NCI-H748 (cell line): ENCODE data around the gene PCDHGA6.
"Not testable (repeated sequence)": the region's sequence is repeated elsewhere in the genome, so short reads cannot be mapped to it uniquely, and the experiment has no call there.

Experiments
- DNase-seq: peaks from one replicate; lab custom pipeline; 2025; ENCODE audit not compliant: unreplicated experiment; lab: John Stamatoyannopoulos, UW

PCDHGA6 gene

DNA sequence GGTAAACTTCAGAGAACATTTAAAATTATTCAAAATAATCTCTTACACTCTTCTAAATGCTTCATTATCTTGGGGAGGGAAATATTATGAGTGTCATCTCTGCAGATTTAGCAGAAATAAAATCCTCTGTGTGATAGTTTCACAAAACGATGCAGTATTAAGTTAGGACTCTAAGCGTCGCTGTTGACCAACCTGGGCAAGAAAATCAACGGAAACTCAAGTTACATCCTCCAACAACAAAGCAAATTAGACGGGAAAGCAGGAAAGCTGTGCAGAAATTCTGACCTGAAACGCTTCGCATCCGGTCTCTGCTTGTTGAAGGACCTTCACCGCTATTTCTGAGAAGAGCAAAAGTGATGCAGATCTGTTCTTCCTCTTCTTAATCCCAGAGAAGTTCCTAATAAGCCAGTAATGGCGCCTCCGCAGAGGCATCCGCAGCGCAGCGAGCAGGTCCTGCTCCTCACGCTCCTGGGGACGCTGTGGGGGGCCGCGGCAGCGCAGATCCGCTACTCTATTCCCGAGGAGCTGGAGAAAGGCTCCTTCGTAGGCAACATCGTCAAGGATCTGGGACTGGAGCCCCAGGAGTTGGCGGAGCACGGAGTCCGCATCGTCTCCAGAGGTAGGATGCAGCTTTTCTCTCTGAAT is at the start of gene PCDHGA6:
Gene PCDHGA6 (plus strand): TSS at position 219 of the 645 bp plus-strand sequence. CDS start 193 bp downstream, at position 412.
- no peak for DNase-seq

GRCh38 chr5:141326088-141326854 is 47.4 kb upstream of the PCDHGA6 start:
- DNase-seq, result peak; percentile 90

DNA sequence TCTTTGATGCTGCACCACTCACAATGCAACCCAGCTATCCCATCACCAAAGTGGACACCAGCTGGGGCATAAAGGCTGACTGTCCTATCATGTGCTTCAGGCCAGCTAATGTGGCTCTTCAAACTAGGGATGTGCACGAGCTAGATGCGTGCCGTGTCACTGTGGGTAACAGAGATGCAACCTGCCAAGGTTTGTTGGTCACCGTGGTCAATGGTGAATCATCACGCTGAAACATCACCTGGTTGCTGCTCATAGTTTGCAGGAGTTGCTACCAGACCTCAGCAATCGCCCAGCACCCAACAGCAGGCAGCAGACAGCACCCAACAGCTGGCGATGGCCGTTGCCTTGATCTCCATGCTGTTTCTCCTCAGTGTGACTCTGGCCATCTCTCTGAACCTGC is 45.5 kb upstream of the PCDHGA6 start:
- no peak for DNase-seq

GRCh38 chr5:141330299-141331080 is 43.2 kb upstream of the PCDHGA6 start, which contains the start of gene PCDHGA1:
TSS of gene PCDHGA1 (plus strand) at chr5:141330514.
- DNase-seq, result peak; percentile 36

- DNase-seq, result not testable (repeated sequence)
Observed at GRCh38 chr5:141332571-141332970, 41.1 kb upstream of the PCDHGA6 start.

GRCh38 chr5:141338538-141339306 is 35.0 kb upstream of the PCDHGA6 start, which contains the start of gene PCDHGA2:
TSS of gene PCDHGA2 (plus strand) at chr5:141338760.
- peak; percentile 30 for DNase-seq

DNA sequence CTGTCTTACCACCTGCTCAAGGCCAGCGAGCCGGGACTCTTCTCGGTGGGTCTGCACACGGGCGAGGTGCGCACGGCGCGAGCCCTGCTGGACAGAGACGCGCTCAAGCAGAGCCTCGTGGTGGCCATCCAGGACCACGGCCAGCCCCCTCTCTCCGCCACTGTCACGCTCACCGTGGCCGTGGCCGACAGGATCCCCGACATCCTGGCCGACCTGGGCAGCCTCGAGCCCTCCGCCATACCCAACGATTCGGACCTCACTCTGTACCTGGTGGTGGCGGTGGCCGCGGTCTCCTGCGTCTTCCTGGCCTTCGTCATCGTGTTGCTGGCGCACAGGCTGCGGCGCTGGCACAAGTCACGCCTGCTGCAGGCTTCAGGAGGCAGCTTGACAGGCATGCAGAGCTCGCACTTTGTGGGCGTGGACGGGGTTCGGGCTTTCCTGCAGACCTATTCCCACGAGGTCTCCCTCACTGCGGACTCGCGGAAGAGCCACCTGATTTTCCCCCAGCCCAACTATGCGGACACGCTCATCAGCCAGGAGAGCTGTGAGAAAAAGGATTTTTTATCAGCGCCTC is 32.8 kb upstream of the PCDHGA6 start:
- not testable (repeated sequence) for DNase-seq

GRCh38 chr5:141342773-141343172 is 30.9 kb upstream of the PCDHGA6 start:
- DNase-seq, result no peak

DNA sequence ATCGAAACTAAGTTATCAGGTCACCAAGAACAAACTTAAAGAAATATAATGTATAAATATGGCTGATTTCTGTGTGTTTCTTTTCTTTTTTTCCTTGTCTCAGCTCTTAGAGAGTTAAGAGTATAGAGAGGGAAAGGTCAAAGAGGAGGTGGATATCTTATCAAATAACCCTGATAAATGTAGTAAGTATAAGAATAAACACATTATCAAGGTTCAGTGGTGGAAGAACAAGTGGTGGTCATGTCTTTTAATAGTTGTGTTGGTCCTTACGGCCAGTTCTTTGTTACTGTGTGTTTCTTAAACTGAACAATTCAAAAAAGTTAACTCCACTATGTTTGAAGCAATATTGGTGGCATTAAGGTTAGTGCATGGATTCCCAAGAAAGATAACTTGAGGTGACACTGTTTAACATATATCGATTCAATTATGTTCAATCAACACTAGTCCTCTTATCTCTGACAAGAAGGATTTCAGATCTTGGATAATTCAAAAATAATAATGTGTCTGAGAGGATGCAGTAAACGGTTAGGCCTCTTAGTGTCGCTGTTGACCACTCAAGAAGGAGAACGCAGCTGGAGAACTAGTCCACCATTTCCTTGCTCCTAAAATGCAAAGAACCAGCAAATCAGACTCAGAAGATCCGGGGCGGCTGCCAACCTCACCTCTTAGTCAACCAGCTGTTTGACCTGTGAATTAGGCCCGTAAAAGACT is 30.3 kb upstream of the PCDHGA6 start, which contains the start of gene PCDHGA3:
Gene PCDHGA3 (plus strand): TSS at position 588 of the 711 bp plus-strand sequence. CDS start 205 bp downstream, outside the sequence.
- peak; percentile 39 for DNase-seq

GRCh38 chr5:141343953-141344463 is 29.7 kb upstream of the PCDHGA6 start:
- no peak for DNase-seq

DNA sequence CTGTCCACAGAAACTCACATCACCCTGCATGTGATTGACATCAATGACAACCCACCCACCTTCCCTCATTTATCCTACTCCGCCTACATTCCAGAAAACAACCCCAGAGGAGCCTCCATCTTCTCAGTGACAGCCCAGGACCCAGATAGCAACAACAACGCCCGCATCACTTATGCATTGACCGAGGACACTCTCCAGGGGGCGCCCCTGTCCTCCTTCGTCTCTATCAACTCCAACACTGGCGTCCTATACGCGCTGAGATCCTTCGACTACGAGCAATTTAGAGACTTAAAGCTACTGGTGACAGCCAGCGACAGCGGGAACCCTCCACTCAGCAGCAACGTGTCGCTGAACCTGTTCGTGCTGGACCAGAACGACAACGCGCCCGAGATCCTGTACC is 28.4 kb upstream of the PCDHGA6 start:
- DNase-seq, result no peak

DNA sequence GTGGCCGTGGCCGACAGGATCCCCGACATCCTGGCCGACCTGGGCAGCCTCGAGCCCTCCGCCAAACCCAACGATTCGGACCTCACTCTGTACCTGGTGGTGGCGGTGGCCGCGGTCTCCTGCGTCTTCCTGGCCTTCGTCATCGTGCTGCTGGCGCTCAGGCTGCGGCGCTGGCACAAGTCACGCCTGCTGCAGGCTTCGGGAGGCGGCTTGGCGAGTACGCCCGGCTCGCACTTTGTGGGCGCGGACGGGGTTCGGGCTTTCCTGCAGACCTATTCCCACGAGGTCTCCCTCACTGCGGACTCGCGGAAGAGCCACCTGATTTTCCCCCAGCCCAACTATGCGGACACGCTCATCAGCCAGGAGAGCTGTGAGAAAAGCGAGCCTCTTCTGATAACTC is 27.7 kb upstream of the PCDHGA6 start:
- DNase-seq, result not testable (repeated sequence)

DNA sequence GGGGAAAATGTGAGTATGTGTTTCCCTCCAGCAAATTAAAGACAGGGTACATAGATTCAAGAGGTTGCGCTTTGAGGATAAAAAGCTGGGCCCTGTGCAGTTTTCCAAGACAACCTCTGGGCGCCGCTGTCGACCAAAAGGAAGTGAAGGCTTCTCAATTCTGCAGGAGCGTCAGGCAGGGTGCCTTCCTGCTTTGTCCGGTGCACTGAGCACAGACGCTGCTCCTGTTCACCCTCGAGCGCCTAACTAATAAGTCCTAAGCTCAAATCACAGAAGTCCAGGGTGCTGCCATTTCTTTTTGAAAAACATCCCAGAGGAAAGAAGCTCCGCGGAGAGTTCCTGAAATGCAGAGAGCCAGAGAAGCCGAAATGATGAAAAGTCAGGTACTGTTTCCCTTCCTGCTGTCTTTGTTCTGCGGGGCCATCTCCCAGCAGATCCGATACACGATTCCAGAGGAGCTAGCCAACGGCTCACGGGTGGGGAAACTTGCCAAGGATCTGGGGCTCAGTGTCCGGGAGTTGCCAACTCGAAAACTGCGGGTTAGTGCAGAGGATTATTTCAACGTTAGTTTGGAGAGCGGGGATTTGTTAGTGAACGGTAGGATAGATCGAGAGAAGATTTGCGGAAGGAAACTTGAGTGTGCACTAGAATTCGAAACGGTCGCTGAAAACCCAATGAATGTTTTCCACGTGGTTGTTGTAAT is 23.6 kb upstream of the PCDHGA6 start, which contains the start of gene PCDHGB1:
Gene PCDHGB1 (plus strand): TSS at position 183 of the 703 bp plus-strand sequence. CDS start 162 bp downstream, at position 345.
- peak; percentile 93 for DNase-seq

DNA sequence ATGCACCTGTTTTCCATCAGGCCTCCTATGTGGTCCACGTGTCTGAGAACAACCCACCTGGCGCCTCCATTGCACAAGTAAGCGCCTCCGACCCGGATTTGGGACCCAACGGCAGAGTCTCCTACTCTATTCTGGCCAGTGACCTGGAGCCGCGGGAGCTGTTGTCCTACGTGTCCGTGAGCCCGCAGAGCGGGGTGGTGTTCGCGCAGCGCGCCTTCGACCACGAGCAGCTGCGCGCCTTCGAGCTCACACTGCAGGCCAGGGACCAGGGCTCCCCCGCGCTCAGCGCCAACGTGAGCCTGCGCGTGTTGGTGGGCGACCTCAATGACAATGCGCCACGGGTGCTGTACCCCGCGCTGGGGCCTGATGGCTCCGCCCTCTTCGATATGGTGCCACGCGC is 22.1 kb upstream of the PCDHGA6 start:
- no peak for DNase-seq

GRCh38 chr5:141354900-141355469 is 18.7 kb upstream of the PCDHGA6 start, which contains the start of gene PCDHGA4:
TSS of gene PCDHGA4 (plus strand) at chr5:141355021. CDS start at chr5:141355108, 87 bp downstream.
- peak; percentile 4 for DNase-seq

GRCh38 chr5:141355641-141356040 is 18.1 kb upstream of the PCDHGA6 start:
- DNase-seq, result no peak

GRCh38 chr5:141356133-141356532 is 17.6 kb upstream of the PCDHGA6 start:
- no peak for DNase-seq

DNA sequence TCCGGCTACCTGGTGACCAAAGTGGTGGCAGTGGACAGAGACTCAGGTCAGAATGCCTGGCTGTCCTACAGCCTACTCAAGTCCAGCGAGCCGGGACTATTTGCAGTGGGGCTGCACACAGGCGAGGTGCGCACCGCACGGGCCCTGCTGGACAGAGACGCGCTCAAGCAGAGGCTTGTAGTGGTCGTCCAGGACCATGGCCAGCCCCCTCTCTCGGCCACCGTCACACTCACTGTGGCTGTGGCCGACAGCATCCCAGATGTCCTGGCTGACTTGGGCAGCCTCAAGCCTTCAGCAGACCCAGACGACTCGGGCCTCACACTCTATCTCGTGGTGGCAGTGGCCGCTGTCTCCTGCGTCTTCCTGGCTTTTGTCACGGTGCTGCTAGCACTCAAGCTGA is 16.7 kb upstream of the PCDHGA6 start:
- DNase-seq, result no peak
